WTC11 (cell line): ENCODE results near the gene PHYHIPL.

Experiments used
- CREM ChIP-seq: sonication (generic); formaldehyde crosslinking; IDR thresholded peaks from 2 replicates; pipeline ENCODE4 v1.8.1; 2022; ENCODE audit warnings: mild to moderate bottlenecking, missing genetic modification reagents, moderate library complexity
- CTCF ChIP-seq: fragments of 200-600 bp; IDR thresholded peaks from 2 replicates; pipeline ENCODE4 v1.8.0; 2022; ENCODE audit warnings: antibody characterized with exemption
- FOXP1 ChIP-seq: sonication (generic); formaldehyde crosslinking; IDR thresholded peaks from 2 replicates; pipeline ENCODE4 v1.8.0; 2022; ENCODE audit warnings: missing genetic modification reagents, mild to moderate bottlenecking, moderate library complexity, borderline replicate concordance

- TF ChIP-seq CREM (CRISPR knock-in tag) (no peak), CTCF (no peak), FOXP1 (CRISPR knock-in tag) (no peak)
Observed at GRCh38 chr10:59289853-59290252, 113.4 kb downstream of the PHYHIPL start.
